22Rv1 (cell line): Measurements from ENCODE around the gene IWS1.

ENCODE experiments used
- H3K27ac ChIP-seq: fragments of 450-650 bp; 2 replicates; pipeline ENCODE4 v1.5.1; 2017
- CTCF ChIP-seq: fragments of 450-650 bp; IDR thresholded peaks from 2 replicates; pipeline ENCODE4 v1.5.1; 2017; ENCODE audit warnings: mild to moderate bottlenecking
- ZFX ChIP-seq: fragments of 450-650 bp; IDR thresholded peaks from 2 replicates; pipeline ENCODE4 v1.6.1; 2017; ENCODE audit warnings: antibody characterized with exemption, borderline replicate concordance

Gene IWS1

GRCh38 chr2:127560201-127560930 lies 34.1 kb upstream of the IWS1 start:
- TF ChIP-seq ZFX (no peak), CTCF (no peak)
- H3K27ac ChIP-seq, result no peak overlapping the region

DNA sequence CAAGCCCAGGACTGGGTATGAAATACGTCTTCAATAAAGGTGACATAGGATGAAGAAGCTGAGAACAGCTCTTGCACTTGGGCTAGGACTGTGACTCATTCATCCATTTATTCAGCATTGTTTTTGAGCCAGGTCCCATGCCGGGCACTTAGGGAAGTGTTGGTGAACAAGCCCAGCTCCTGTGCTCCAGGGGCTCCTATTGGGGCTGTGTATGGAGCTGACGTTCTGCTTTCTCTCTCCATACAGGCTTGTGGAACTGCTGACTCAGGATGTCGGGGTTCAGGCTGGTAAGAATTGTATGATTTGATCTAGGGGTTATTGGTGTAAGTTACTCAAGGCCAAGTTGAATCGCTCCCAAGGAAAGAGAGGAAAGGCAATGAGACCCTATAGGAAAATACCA lies 33.2 kb upstream of the IWS1 start:
- TF ChIP-seq CTCF (no peak), ZFX (no peak)
- no peak overlapping the region for H3K27ac ChIP-seq

GRCh38 chr2:127558911-127559310 lies 32.6 kb upstream of the IWS1 start:
- TF ChIP-seq ZFX (no peak), CTCF (no peak)
- no peak overlapping the region for H3K27ac ChIP-seq

DNA sequence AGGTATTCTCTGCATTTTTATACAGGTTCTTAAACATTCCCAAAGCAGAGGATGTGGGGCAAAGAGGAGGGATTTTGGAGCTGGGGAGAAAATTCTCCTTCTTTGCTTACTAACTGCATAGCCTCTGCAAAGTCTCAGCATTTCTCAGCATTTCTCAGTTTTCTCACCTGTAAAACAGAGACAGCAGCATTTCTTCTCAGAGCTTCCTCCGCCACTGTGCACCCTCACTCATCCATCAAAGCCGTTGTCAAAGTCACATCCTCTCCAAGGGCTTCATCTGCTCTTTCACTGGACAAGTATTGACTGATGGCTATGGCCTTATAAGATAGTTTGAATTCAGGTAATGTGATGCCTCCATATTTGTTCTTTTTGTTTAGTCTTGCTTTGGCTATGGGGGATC lies 26.6 kb upstream of the IWS1 start:
- H3K27ac ChIP-seq, result no peak overlapping the region
- TF ChIP-seq ZFX (no peak), CTCF (no peak)

DNA sequence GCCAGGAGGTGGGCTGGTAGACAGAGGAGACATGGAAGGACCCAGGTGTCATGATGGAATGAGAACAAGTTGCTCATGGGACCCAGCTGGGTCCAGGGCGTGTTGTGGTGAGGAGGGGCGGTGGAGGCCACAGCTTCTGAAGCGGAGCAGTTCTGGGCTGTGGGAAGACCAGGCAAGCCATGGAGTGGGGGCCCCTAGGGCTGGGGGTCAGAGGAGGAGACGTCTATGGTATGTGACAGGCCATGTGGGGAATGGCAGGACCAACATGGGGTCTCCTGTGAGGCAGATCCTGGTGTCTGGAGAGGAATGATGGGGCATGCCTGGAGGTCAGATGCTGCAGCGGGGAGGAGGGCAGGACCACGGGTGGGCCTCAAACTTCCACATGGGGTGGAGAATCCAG lies 26.0 kb upstream of the IWS1 start:
- TF ChIP-seq ZFX, result no peak
- TF ChIP-seq CTCF, result no peak
- H3K27ac ChIP-seq, result no peak overlapping the region

GRCh38 chr2:127551221-127551930 lies 25.1 kb upstream of the IWS1 start:
- TF ChIP-seq CTCF, result no peak

DNA sequence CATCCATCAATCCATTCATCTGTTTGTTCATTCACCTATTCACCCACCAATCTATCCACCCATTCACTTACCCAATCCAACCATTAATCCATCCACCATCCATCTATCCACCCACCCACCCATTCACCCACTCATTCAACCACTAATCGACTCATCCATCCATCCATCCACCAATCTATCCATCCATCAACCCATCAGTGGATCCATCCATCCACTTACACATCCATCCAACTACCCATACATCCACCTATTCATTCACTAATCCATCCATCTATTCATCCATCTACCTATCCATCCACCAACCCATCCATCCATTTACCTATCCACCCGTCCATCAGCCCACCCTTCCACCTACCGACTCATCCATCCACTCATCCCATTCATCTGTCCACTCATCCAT lies 20.5 kb upstream of the IWS1 start:
- TF ChIP-seq CTCF, result no peak
- TF ChIP-seq ZFX, result no peak
- H3K27ac ChIP-seq, result no peak overlapping the region

More at GRCh38 chr2:127551221-127551930, 25.1 kb upstream of the IWS1 start:
- H3K27ac ChIP-seq, result no peak overlapping the region
